HCT116 (cell line): Measurements from ENCODE around the gene CRAT. TPM values are rescaled to one million over a fixed set of nuclear protein-coding genes. Genes with fewer than 3 reads are reported as not detected.

Experiments
- ATAC-seq: fragments of 200-7000 bp; cut with Tn5 transposase; 2 replicates; pipeline ENCODE4 v1.9.1; 2020; ENCODE audit warnings: mild to moderate bottlenecking, moderate library complexity
- BruUV-seq: library from RNA; stranded (reverse); fragments of 400-500 nt; replicated peaks from 2 replicates; lab custom pipeline; 2021; lab: Mats Ljungman, UMichigan
- CTCF ChIA-PET: fragments of 300-600 bp; sonication (Branson Sonifier 250); formaldehyde crosslinking; loops from one replicate; lab custom pipeline; 2021; ENCODE audit warnings: antibody characterized with exemption; lab: Charles Lee
- POLR2A ChIA-PET: fragments of 300-600, 350-600 bp; sonication (Branson Sonifier 250); formaldehyde crosslinking; loops from one replicate; lab custom pipeline; 2021; ENCODE audit warnings: antibody characterized with exemption; lab: Charles Lee
- RAD21 ChIA-PET, 2 experiments: fragments of 300-600 bp; sonication (Branson Sonifier 250); formaldehyde crosslinking; loops; one replicate each; lab custom pipeline; 2023; ENCODE audit warnings: low total read pairs in 2 of 2; ENCODE audit not compliant: uncharacterized antibody in 2 of 2, unreplicated experiment in 2 of 2, low non-redundant PET in 1 of 2; lab: Charles Lee
- DNase-seq: peaks from one replicate; pipeline ENCODE4 v3.0.0-alpha.2; 2010; ENCODE audit warnings: low read depth, low spot score
- H2AFZ ChIP-seq: fragments of 200-600 bp; shearing (Covaris generic), sonication (generic); 2 replicates; pipeline ENCODE4 v1.6.1; 2017; ENCODE audit warnings: low read depth, mixed run types, mixed read lengths, antibody characterized with exemption, low read length; ENCODE audit not compliant: poor library complexity, severe bottlenecking
- H3K27ac ChIP-seq: 2 replicates; pipeline ENCODE4 v1.5.1; 2012; ENCODE audit warnings: low read depth, low read length
- H3K27me3 ChIP-seq: fragments of 200-600 bp; sonication (generic); 2 replicates; pipeline ENCODE4 v1.6.1; 2016; ENCODE audit warnings: mixed run types, low read length, mixed read lengths; ENCODE audit not compliant: insufficient read depth
- H3K36me3 ChIP-seq, 2 experiments: fragments of 200-500 bp in 1 of 2; fragments of 200-600 bp in 1 of 2; sonication (Bioruptor generic) in 1 of 2; sonication (generic) in 1 of 2; 2 replicates each; pipeline versions ENCODE4 v1.5.1 to v1.6.1; 2014 to 2016; ENCODE audit warnings: low read length in 2 of 2, inconsistent platforms in 1 of 2, mixed read lengths in 1 of 2, mixed run types in 1 of 2; ENCODE audit not compliant: insufficient read depth in 2 of 2, control insufficient read depth in 1 of 2
- H3K4me1 ChIP-seq, 2 experiments: fragments of 200-600 bp in 1 of 2; sonication (generic) in 1 of 2; 2 replicates each; pipeline versions ENCODE4 v1.5.1 to v1.6.1; 2012 to 2017; ENCODE audit warnings: low read length in 2 of 2, inconsistent platforms in 1 of 2, mild to moderate bottlenecking in 1 of 2, mixed read lengths in 1 of 2, mixed run types in 1 of 2, moderate library complexity in 1 of 2; ENCODE audit not compliant: insufficient read depth in 2 of 2, control insufficient read depth in 1 of 2
- H3K4me2 ChIP-seq: fragments of 200-600 bp; sonication (generic); 2 replicates; pipeline ENCODE4 v1.6.1; 2017; ENCODE audit warnings: mixed run types, low read length, mixed read lengths
- H3K4me3 ChIP-seq, 2 experiments: fragments of 200-600 bp in 1 of 2; sonication (generic) in 1 of 2; replicated peaks in 1 of 2; 2 replicates each; pipeline ENCODE4 v1.5.1; 2011 to 2016; ENCODE audit warnings: low read length in 2 of 2, control low read depth in 1 of 2, low read depth in 1 of 2, mild to moderate bottlenecking in 1 of 2, mixed read lengths in 1 of 2, mixed run types in 1 of 2
- H3K79me2 ChIP-seq: fragments of 200-600 bp; sonication (generic); 2 replicates; pipeline ENCODE4 v1.6.1; 2017; ENCODE audit warnings: mild to moderate bottlenecking, mixed run types, low read length, moderate library complexity, mixed read lengths; ENCODE audit not compliant: insufficient read depth
- H3K9ac ChIP-seq: fragments of 200-600 bp; sonication (generic); 2 replicates; pipeline ENCODE4 v1.6.1; 2016; ENCODE audit warnings: low read length, mixed read lengths
- H3K9me2 ChIP-seq: fragments of 200-600 bp; sonication (generic), shearing (Covaris generic); 2 replicates; pipeline ENCODE4 v1.6.1; 2017; ENCODE audit warnings: mixed run types, mild to moderate bottlenecking, moderate library complexity; ENCODE audit not compliant: insufficient read depth
- H3K9me3 ChIP-seq, 2 experiments: fragments of 200-500 bp in 1 of 2; fragments of 200-600 bp in 1 of 2; sonication (Bioruptor generic) in 1 of 2; sonication (generic) in 1 of 2; 2 replicates each; pipeline ENCODE4 v1.6.1; 2014 to 2017; ENCODE audit warnings: low read length in 2 of 2, mixed read lengths in 2 of 2, inconsistent platforms in 1 of 2, low read depth in 1 of 2, mild to moderate bottlenecking in 1 of 2, mixed run types in 1 of 2, moderate library complexity in 1 of 2; ENCODE audit not compliant: control insufficient read depth in 1 of 2, insufficient read depth in 1 of 2
- H4K20me1 ChIP-seq: fragments of 200-600 bp; sonication (generic), shearing (Covaris generic); 2 replicates; pipeline ENCODE4 v1.6.1; 2017; ENCODE audit warnings: mixed run types, mild to moderate bottlenecking, moderate library complexity; ENCODE audit not compliant: insufficient read depth
- CBX3 ChIP-seq: IDR thresholded peaks from 2 replicates; pipeline ENCODE4 v1.6.1; 2012; ENCODE audit warnings: low read depth
- CEBPB ChIP-seq: IDR thresholded peaks from 2 replicates; pipeline ENCODE4 v1.6.1; 2012; ENCODE audit warnings: low read depth
- EGR1 ChIP-seq: IDR thresholded peaks from 2 replicates; pipeline ENCODE4 v1.6.1; 2012; ENCODE audit warnings: low read depth
- EZH2 ChIP-seq: fragments of 200-600 bp; sonication (generic); IDR thresholded peaks from 2 replicates; pipeline ENCODE4 v1.6.1; 2017; ENCODE audit warnings: antibody characterized with exemption, mixed run types
- EZH2phosphoT487 ChIP-seq: fragments of 200-600 bp; IDR thresholded peaks from 2 replicates; pipeline ENCODE4 v1.6.1; 2018; ENCODE audit warnings: antibody characterized with exemption, borderline replicate concordance
- POLR2A ChIP-seq: IDR thresholded peaks from 2 replicates; pipeline ENCODE4 v1.7.0; 2011; ENCODE audit warnings: borderline replicate concordance; ENCODE audit not compliant: insufficient read depth, insufficient read length; ENCODE audit errors: extremely low read depth
- POLR2AphosphoS5 ChIP-seq: IDR thresholded peaks from 2 replicates; pipeline ENCODE4 v1.6.1; 2011; ENCODE audit warnings: mild to moderate bottlenecking, low read depth, low read length, moderate library complexity
- RAD21 ChIP-seq: IDR thresholded peaks from 2 replicates; pipeline ENCODE4 v1.6.1; 2012; ENCODE audit warnings: low read depth, mild to moderate bottlenecking
- REST ChIP-seq: IDR thresholded peaks from 2 replicates; pipeline ENCODE4 v1.6.1; 2012; ENCODE audit warnings: low read depth
- SIN3A ChIP-seq: IDR thresholded peaks from 2 replicates; pipeline ENCODE4 v1.6.1; 2012; ENCODE audit warnings: low read depth
- SP1 ChIP-seq: IDR thresholded peaks from 2 replicates; pipeline ENCODE4 v1.6.1; 2012; ENCODE audit warnings: low read depth
- SRF ChIP-seq: IDR thresholded peaks from 2 replicates; pipeline ENCODE4 v1.6.1; 2012; ENCODE audit warnings: low read depth
- TCF7L2 ChIP-seq: IDR thresholded peaks from 2 replicates; pipeline ENCODE4 v1.7.0; 2011; ENCODE audit warnings: borderline replicate concordance, inconsistent platforms; ENCODE audit not compliant: insufficient read depth, insufficient read length; ENCODE audit errors: extremely low read depth
- ZBTB33 ChIP-seq: IDR thresholded peaks from 2 replicates; pipeline ENCODE4 v1.6.1; 2011; ENCODE audit warnings: mild to moderate bottlenecking, low read length, moderate library complexity; ENCODE audit not compliant: insufficient replicate concordance; ENCODE audit errors: extremely low read depth
- ZFX ChIP-seq: fragments of 450-650 bp; IDR thresholded peaks from 2 replicates; pipeline ENCODE4 v1.6.1; 2017
- intact Hi-C: fragments of 100-400 bp; cut with micrococcal nuclease; formaldehyde crosslinking; loops from 2 replicates; pipeline ENCODE4 v1.10.0; 2022
- total RNA-seq: library from RNA; stranded (reverse); gene quantifications from one replicate; pipeline ENCODE4 v1.2.1, GENCODE V29; 2021; ENCODE audit not compliant: unreplicated experiment

The CRAT gene
- total RNA-seq, 1 experiment from 2014 or later = 29.0 TPM

- no peak for TF ChIP-seq REST
Measured at GRCh38 chr9:129080601-129081387, 29.8 kb downstream of the CRAT start, which contains the start of gene DOLPP1 (continued).

- peak overlapping the region; percentile 5; the same call in 1 of the 2 replicates for H3K9ac ChIP-seq
- POLR2A ChIA-PET = interaction anchor here (0.9 to 1.8 kb wide), 3 partner anchors 10 to 98 kb away, joined by 3 to 5 read pairs (median 4); partner anchors contain the start of genes IER5L and SH3GLB2
- H3K36me3 ChIP-seq = no peaks in the 10 kb centered on the region
- CTCF ChIA-PET = interaction anchor here (2.3 kb wide), 1 partner anchor 544 kb away, joined by 8 read pairs; no protein-coding TSS in a partner anchor
- intact Hi-C loops = loop anchor here (2.0 kb wide), 1 partner anchor 51 kb away; the partner anchor contains the start of gene SH3GLB2
- DNase-seq (no peak), ATAC-seq (no peak)
- H4K20me1 ChIP-seq = no peaks in the 10 kb centered on the region
- no peaks in the 10 kb centered on the region for H3K9me3 ChIP-seq
- no peaks in the 10 kb centered on the region for H3K27me3 ChIP-seq
- H3K4me2 ChIP-seq = peak overlapping the region; percentile 65
- BruUV-seq = TSS peak; percentile 66
- H3K4me3 ChIP-seq = peak overlapping the region; percentile 50 to 95
- no peaks in the 10 kb centered on the region for H3K9me2 ChIP-seq
- no peak overlapping the region for H2AFZ ChIP-seq
- TF ChIP-seq EGR1 (no peak), SRF (no peak), ZFX (no peak), SP1 (no peak), ZBTB33 (no peak), EZH2 (no peak), EZH2phosphoT487 (no peak), CBX3 (no peak), SIN3A (no peak), POLR2A (no peak), RAD21 (no peak), REST (no peak), CEBPB (no peak), POLR2AphosphoS5 (no peak), TCF7L2 (no peak)
- peaks cover 11 to 17% of the 10 kb centered on the region in 2 experiments for H3K4me1 ChIP-seq
- peaks cover 31% of the 10 kb centered on the region for H3K79me2 ChIP-seq
- H3K27ac ChIP-seq = no peak overlapping the region
- RAD21 ChIA-PET = interaction anchor here in 1 of 2 experiments (1.0 kb wide), 1 partner anchor 60 kb away, joined by 4 read pairs; no protein-coding TSS in a partner anchor
Measured at GRCh38 chr9:129080298-129080600, 30.3 kb downstream of the CRAT start.
